Dermis blood vessel endothelial cell (primary cell): ENCODE measurements around the gene KLF13. TPM values are rescaled to one million over a fixed set of nuclear protein-coding genes. Genes with fewer than 3 reads are reported as not detected.

Experiments
- DNase-seq: peaks from one replicate; pipeline ENCODE4 v3.0.0; 2010
- total RNA-seq: library from RNA; depleted of rRNA; stranded (reverse); fragments of >200 nt; gene quantifications from 2 replicates; pipeline ENCODE4 v1.2.3, GENCODE V29; 2014

Gene KLF13
- total RNA-seq, 1 donor from 2014 or later: 35.2 TPM

DNA sequence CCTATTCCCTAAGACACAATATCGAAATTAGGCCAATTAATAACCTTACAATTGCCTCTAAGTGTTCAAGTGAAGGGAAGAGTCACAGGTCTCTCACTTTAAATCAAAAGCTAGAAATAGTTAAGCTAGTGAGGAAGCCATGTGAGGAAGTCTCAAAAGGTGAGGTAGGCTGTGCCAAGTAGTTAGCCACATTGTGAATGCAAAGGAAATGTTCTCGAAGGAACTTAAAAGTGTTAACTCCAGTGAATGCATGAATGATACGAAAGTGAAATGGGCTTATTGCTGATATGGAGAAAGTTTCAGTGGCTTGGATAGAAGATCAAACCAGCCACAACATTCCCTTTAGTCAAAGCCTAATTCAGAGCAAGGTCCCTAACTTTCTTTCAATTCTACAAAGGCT, 59.1 kb downstream of the KLF13 start:
- DNase-seq: no peak

DNA sequence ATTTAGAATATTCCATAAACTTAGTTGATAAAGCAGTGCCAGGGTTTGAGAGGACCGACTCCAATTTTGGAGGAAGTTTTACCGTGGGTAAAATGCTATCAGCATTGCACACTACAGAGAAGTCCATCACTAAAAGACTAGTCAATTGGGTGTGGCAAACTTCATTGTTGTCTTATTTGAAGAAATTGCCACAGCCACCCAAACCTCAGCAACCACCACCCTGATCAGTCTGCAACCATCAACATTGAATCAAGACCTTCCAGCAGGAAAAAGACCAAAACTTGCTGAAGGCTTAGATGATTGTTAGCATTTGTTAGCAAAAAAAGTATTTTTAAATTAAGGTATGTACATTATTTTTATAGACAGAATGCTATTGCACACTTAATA, 60.5 kb downstream of the KLF13 start:
- DNase-seq: no peak

DNA sequence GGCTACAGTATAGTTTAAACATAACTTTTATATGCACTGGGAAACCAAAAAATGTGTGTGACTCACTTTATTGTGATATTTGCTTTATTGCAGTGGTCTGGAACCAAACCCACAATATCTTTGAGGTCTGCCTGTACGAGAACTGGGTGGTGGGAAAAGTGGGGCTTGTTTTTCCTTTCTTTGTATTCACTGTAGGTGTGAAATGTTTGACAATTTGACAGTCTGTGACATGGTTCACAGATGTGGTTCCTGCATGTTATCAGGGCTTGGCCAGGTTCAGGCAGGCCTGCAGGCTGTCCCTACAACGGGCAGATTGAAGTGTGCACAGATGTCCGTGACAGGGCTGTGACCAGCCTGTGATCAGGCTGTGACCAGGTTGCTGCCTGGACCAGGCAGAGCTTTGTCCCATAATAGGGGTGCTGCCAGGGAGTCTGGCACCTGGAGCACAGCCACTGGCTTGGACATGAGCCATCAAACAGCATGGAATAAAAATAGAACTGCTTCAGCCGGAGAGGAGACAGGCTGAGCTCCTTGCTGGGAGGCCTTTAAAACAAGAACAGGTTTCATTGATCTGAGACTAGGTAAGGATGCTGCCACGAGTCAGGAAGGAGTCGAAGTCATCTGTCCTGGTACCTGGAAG, 61.0 kb downstream of the KLF13 start:
- DNase-seq: no peak

DNA sequence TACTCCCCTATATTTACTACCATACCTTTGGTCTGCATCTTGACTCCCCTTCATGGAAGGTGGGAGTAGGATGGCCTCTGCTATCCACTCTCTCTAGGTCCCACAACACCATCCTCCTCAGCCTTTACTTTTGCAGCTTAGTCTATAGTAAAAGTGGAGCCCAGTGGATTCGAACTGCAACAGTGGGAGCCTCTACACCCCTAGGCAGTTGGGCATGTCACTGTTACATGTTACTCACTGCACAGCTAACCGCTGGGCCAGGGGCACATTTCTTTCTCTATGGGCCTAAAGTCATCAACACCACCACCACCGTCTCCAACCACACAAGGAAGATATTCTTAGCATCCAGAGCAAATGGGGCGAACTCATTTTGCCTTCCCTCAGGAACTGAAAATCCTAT, 62.9 kb downstream of the KLF13 start:
- DNase-seq: no peak

DNA sequence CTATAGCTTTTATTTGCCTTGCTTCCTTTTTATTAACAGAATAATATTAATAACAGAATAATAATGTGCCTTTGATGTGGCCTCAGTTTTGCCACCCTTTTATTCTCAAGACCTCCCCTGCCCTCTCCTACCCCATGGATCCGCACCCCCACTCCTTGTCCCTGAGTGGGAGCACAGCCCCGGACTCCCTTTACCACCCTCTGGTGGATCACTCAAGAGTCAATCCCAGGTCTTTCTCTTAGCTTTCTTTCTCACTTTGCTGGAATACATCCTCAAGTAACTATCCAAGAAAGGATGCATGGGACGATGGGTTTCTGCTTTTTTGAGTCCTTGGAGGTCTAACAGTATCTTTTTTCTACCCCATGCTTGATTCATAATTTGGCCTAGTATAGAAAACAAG, 63.4 kb downstream of the KLF13 start:
- DNase-seq: no peak

DNA sequence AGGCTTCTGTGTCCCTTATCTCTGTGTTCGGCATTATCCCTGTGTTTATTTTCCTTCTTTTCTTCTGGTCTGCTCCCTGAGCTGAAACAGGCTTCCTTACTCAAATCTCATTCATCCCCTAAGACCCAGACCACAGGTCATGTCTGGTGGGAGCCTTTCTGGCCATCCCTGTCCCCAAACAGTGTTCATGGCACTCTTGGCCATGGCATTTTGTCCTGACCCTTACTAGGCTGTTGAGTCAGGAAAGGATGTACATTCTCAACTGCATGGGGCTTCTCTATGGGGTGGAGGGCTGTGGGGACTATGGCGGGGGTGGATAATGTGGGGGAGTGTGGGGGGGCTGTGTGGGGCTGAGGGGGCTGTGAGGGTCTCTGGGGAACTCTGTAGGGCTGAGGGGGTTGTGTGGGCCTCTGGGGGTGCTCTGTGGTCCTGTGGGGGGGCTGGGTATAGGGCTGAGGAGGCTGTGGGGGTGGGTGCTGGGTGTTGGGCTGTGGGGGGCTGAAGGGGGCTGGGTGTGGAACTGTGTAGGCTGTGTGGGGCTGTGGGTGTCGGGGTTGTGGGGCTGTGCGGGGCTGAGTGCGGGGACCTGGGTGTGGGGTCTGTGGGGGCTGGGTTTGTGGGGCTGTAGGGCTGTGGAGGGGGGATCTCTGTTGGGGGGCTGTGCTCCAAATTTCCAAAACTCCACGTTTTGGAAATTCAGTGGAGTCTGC, 64.3 kb downstream of the KLF13 start:
- DNase-seq: no peak

DNA sequence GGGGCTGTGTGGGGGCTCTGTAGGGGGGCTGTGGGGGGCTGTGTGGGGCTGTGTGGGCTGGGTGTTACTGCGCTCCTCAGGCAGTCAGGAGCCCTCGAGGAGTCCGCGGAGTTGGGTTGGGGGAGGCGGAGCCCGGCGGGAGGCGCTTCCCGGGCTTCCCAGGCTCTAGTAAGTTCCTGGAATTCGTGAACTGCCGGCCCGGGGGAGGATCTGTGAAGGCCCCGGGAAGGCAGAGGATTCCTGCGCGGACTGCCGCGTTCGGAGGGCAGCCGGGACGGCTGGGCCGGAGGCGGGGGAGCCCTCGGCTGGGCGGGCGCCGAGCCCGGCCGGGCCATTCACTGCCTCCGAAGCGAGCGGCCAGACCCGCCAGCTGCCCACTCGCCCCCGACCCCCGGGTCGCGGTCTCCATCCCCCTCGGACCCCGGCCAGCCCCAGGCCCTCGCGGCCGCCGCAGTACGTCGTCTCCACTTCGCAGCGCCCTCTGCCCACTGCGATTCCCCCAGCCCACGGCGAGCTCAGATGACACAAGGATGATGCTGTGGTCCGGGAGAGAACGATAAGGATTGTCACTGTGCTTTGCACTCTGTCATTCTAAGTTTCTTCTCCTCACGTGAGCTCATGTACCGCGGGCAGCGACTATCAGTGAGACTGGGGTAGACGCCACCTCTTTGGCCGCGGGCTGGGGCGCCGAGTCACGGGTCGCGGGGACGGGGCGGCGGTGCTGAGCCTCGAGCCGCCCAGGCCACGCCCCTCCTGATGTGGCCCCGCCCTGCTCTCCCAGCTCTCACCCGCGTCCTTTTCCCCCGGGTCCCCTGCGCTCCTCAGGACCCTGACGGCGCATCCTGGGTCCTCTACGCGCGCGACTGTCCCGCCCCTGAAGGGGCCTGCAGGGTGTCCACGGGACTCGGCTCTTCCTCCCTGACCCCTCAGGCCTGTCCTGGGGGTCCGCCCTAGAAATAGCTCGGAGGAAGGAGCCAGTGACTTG, 65.3 kb downstream of the KLF13 start:
- peak; percentile 50 for DNase-seq

DNA sequence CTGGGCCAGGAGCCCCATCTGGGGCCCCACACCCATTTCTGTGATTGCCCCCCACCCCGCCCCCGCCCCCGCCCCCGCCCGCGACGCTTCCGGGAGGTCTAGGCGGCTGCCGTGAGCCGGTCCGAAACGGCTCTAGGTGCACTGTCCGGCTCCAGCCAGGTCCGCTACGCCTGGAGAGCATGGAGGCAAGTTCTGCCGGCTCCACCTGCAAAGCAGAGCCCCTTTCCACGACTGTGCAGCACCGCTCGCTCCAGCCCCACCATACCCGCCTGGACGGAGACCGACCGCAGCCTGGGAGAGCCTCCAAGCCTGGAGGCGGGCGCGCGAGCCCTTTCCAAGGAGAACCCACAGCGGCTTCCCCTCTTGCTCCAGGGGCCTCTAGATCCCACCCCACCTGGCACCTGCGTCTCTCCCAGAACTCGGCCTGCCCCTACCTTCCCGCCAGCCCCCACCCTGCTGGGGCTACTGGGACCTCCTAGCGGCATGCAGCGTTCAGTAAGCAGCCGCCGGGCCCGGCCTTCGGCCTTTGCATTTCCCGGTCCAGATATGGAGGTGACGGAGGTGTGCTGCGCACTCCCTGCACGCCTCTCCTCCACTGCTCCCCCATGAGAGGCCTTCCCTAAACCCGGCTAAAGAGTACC, 66.2 kb downstream of the KLF13 start:
- DNase-seq: peak; percentile 21

DNA sequence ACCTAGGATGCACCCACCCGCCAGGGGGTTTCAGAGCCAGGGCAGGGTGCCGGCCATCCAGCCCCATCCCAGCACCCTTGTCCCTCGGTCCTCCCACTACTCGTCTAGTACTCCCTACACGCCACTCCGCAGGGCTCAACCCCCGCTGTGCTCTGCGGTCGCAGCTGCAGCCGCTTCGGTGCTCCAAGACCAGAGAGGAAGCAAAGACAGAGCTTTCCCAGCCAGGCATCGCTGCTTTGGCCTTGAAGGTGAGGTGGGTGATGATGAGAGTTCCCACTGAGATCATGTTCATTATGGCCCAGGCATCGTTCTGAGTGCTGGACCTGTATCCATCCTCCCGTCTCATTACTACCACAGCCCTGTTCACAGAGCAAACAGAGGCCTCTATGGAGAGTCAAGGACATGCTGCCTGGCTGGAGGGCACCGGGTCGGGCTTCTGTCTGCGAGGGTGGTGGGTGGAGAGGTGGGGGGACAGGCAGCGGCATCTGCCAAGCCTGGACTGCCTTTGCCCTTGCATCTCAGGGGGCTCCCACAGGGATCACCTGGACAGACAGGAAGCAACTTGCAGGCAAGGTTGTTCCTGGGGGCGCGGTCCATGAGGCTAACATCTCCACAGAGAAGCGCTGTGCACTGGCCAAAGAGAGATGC, 66.9 kb downstream of the KLF13 start:
- DNase-seq: no peak

DNA sequence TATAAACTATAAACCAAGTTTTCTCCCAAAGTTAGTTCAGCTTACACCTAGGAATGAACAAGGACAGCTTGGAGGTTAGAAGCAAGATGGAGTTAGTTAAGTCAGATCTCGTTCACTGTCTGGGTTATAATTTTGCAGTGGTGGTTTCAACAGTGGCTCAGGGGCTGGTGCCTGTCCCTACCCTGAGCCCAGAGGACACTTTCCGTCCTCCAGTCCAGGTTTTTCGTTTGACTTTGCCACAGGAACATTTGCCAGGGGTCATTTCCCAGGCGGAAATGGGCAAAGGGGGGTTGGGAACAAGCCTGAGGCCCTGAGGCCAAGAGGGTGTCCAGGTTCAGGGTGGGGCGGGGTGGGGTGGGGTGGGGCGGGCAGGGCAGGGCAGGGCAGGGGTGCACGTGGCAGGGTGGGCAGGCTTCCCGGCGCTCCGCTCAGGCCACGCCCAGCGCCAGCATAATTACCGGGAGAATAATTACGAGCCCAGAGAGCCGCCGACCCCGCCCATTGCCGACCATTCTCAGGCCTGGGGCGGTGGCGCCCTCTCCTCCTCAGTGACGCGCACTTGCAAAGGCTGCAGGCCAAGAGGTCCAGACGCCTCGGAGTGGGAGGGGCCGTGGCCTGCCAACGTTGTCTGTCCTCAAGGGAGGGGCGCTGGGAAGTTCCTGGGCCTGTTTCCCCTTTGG, 70.4 kb downstream of the KLF13 start:
- DNase-seq: peak; percentile 74

DNA sequence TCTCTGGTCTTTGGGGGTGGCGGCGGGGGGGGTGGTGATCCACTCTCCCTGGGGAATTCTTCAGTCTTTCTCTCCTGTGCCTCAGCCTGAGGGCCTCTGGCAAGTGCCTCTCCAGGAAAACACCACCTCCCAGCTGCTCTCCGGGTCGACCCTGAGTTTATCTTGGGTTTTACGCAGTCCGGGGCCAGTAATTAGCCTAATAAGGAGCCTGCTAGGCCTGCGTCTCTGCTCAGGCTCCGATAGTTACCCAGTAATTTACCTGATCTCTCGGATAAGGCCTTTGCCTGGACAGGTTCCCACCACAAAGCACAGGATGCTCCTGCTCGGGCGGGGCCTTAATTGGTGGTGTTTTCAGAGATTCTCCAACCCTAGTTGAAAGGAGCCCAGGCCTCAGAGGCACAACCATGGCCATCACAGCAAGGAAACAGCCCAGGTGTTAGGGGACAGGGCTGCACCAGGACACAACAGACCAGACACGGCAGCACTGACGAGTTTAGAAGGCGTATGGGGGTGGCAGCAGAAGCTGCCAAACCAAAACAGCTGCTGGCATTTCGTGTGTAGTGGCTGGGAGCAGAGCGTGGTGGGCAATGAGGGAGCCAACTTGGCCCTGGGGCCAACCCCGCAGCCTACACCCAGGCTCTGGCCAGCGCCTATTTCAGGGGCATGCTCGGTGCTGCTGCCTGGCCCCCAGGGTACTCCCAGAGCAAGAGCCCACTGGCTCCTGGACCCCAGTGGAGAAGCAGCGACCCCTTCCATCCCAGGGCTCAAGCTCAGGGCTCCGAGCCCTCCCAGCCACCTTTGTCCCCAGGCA, 71.4 kb downstream of the KLF13 start:
- no peak for DNase-seq

DNA sequence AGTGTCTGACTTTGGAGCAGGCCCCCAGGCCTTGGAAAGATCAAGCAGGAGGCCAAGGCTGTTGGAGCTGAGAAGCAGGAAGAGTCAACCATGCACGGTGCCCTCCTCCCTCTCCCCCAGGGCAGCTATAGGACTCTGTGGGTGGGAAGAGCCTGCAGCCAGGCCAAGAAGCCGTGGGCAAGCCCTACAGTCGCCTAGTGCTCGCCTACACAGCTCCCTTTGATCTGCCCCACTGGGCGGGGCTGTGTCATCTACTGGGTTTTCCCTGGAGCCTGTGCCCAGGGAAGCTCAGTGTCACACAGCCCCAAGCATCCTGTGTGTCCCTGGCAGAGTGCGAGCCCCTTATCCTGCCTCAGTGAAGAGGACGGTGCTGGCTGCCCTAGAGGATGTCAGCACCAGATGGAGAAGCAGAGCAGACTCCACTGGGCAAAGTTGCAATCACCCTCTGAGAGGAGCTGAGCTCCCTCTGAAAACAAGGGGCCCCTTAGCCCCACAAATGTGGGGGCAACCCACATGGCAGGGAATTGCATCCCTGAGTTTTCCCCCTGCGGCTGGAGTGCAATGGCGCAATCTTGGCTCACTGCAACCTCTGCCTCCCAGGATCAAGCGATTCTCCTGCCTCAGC, 72.2 kb downstream of the KLF13 start:
- DNase-seq: no peak

DNA sequence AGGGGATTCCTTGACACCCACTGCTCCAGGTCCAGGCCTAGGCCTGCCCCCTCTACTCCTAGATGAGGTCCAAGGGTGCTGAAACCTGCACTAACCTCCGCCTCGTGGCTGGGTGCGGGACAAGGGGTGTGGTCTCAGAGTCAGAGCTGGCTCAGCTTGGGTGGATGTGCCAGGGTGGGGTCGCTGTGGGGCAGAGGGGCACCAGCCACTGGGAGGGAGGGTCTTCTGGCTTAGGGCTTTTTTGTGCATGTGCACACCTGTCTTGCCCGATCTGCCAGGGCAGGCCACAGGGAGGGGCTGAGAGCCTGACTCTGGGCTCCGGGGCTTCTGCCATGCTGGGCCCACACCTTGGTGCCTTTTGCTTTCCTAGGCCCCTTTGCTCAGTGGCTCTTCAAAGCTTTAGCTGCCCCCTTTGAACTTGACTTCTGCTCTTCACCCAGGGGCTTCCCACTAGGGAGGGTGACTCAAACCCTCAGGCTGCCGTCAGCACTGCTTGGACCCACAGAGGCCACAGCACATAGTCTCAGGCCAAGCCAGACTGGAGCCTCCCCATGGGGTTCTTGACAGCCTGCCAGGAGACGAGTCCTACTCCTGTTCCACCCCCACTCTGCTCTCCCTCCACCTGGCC, 73.0 kb downstream of the KLF13 start:
- no peak for DNase-seq

DNA sequence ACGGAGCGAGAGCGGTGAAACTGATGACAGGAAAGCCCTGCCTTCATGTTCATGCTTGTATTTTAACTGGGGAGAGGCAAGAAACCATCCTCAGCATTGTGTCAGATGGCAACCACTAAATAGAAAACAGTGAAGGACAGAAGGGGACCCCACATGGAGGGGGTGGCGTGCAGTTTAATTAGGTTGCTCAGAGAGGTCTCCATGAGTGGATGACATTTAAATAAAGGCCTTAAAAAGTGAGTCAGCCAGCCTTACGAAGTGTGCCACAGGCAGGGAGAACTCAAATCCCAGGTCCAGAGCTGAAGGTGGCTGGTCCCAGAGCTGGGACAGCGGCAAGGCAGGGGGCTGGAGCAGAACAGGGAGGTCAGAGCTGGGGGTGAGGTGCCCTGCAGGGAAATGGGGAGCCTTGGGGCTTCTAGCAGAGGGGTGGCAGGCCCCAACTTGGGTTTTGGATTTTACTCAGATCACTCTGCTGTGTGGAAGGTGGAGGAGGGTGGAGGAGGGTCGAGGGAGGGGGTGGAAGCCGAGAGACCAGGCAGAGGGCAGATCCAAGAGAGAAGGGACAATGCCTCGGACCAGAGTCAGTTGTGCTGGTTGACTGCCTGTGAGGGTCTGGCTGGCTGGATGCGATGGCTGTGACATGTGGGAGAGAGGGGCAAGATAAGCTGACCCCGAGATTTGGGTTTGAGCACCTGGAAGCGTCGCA, 73.7 kb downstream of the KLF13 start:
- no peak for DNase-seq

DNA sequence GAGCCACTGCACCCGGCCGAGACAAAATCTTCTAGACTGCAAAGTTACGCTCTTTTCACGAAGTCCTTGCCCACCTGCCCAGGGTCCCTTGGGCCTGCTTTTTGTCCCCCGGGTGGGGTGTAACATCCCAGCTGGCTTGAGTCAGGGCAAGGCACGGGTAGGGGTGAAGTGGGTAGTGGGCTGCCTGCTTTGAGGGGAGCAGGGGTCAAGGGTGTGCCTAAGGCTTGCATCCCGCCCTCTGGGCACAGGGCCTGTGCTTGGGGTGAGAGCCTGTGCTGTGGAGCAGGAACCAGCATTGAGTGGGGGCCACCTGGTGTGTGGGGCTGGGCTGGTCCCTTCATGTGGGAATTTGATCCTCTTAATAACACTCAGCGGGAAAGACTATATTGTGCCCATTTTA, 74.6 kb downstream of the KLF13 start:
- DNase-seq: no peak

DNA sequence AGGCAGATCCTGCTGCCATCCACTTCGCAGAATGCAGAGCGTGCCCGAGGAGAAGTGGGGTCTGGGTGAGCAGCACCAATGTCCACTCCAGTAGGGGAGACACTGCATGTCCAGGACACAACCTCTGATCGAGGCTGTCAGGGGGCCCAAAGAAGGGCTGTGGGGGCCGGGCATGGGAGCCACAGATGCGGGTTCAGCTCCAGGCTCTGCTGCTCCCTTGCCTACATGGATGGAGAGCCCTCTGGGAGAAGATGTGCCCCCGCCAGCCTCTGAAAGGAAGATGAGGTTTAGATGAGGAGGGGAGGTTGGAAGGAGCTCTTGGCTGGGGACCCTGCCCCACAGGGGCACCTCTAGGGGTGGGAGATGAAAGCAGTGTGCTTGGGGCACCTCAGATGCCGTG, 75.4 kb downstream of the KLF13 start:
- DNase-seq: no peak

DNA sequence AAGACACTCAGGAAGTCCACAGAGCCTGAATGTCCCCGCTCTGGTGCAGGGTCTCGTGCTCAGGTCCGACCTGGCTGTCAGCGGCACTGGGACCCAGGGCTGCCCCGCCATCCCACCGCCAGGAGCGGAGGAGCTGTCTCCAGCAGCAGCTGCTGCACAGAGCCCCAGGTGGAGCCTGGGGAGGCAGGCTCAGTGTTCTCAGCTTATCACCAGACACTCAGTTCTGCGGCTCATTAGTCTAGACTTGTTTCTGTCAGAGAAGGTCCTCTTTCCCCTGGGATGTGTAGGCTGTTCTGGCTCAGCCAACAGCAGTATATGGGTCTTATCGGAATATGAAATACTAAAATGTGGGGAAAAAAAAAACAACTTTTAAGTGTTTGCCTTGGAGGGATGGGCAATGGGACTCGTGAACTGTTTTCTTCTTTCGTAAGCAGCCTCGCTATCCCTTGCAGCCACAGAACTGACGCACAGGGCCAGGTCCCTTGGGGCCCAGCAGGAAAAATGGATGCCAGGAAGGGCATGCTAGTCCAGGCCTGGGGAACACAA, 75.9 kb downstream of the KLF13 start:
- peak; percentile 25 for DNase-seq

DNA sequence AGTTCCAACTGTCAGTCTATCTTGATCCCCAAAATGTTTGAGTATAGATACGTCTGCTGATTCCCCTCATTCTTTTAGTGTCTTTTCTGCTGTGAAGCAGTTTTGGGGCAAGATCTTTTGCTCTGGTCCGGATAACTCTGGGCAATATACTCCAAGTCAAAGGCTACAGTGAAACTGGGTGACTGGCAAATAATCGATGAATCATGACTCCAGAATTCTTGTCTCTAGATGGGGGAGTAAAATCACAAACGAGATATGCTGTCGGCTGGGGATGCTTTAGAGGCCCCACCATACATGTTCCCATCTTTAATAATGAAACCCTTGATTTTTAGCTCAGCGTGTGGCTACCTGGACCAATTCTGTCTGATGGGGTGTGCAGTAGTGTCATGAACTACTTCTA, 76.5 kb downstream of the KLF13 start:
- no peak for DNase-seq

DNA sequence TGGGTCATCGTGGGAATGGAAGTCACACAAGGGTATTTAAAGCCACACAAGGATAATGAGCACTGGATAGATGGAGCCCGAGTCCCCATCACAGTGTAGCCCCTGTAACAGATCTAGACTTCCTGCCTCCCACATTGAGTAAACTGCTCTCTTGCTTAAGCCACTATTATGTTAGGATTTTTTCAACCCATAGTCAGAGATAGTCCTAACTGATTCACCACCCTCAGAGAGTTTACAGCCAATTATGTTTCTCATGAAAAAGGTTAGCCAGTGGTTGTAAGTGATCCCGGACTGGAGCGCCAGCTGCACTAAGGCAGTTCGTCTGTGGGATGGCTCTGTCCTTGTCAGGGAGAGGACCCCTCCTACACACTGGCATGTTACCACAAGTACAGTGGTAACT, 77.0 kb downstream of the KLF13 start:
- no peak for DNase-seq
